Superior temporal gyrus (tissue), 1 donor: ENCODE measurements around the gene CFAP46.
"Not testable (repeated sequence)": the region's sequence is repeated elsewhere in the genome, so short reads cannot be mapped to it uniquely, and the experiment has no call there.

Experiments used
- DNase-seq: peaks from one replicate; pipeline ENCODE4 v3.0.0-alpha.2; 2016; ENCODE audit errors: extremely low spot score

Gene CFAP46

GRCh38 chr10:132927824-132928223 lies 14.5 kb downstream of the CFAP46 start:
- no peak for DNase-seq

- DNase-seq, result no peak
These were observed 15.4 kb downstream of the CFAP46 start for GRCh38 chr10:132926777-132927650.

GRCh38 chr10:132926070-132926469 lies 16.3 kb downstream of the CFAP46 start:
- DNase-seq, result no peak

GRCh38 chr10:132925614-132926013 lies 16.8 kb downstream of the CFAP46 start:
- DNase-seq, result no peak

- no peak for DNase-seq
These were observed 17.3 kb downstream of the CFAP46 start for GRCh38 chr10:132925071-132925561.

- DNase-seq, result no peak
These were observed 18.1 kb downstream of the CFAP46 start for GRCh38 chr10:132924046-132924952.

GRCh38 chr10:132923384-132923783 lies 19.0 kb downstream of the CFAP46 start:
- DNase-seq, result not testable (repeated sequence)

- DNase-seq, result no peak
These were observed 19.5 kb downstream of the CFAP46 start for GRCh38 chr10:132922872-132923271.

- no peak for DNase-seq
These were observed 20.3 kb downstream of the CFAP46 start for GRCh38 chr10:132921818-132922807.

GRCh38 chr10:132921086-132921485 lies 21.3 kb downstream of the CFAP46 start:
- DNase-seq, result no peak

- DNase-seq, result no peak
These were observed 22.1 kb downstream of the CFAP46 start for GRCh38 chr10:132920101-132920925.

- DNase-seq, result no peak
These were observed 22.8 kb downstream of the CFAP46 start for GRCh38 chr10:132919374-132920100.

GRCh38 chr10:132918617-132919373 lies 23.6 kb downstream of the CFAP46 start:
- DNase-seq, result no peak

GRCh38 chr10:132918264-132918616 lies 24.1 kb downstream of the CFAP46 start:
- DNase-seq, result no peak

- DNase-seq, result no peak
These were observed 25.3 kb downstream of the CFAP46 start for GRCh38 chr10:132916956-132917666.

- no peak for DNase-seq
These were observed 25.9 kb downstream of the CFAP46 start for GRCh38 chr10:132916421-132916841.

- no peak for DNase-seq
These were observed 27.0 kb downstream of the CFAP46 start for GRCh38 chr10:132915411-132915810.

- no peak for DNase-seq
These were observed 27.6 kb downstream of the CFAP46 start for GRCh38 chr10:132914732-132915131.
